ENCODE measurements around the gene ADGRA1. TPM values are rescaled to one million over a fixed set of nuclear protein-coding genes. Genes with fewer than 3 reads are reported as not detected.
A peak's percentile ranks its signal among the peaks of the same experiment; 100 is the strongest.

The ADGRA1 gene
- total RNA-seq, 2 donors from 2014 or later: 0.24 to 1.0 TPM

- 73 to 80% methylated on average over 4 to 7 of the region's 9 CpGs for WGBS, 2 experiments (ENCODE audit: insufficient coverage in 1 of 2, insufficient read length in 1 of 2)
- peaks cover 7% of the 10 kb centered on the region for H3K4me1 ChIP-seq (ENCODE audit: control insufficient read depth, insufficient read depth, low read length)
- H3K4me3 Mint-ChIP-seq: no peak overlapping the region
- H3K9ac ChIP-seq (ENCODE audit: extremely low read depth, low read length, poor library complexity, severe bottlenecking): no peak overlapping the region
- H3K36me3 ChIP-seq (ENCODE audit: control insufficient read depth, insufficient read depth, low read length): no peaks in the 10 kb centered on the region
- peaks cover 9% of the 10 kb centered on the region for H3K9me3 ChIP-seq (ENCODE audit: control insufficient read depth, low read length)
- TF ChIP-seq, protein P1, sequence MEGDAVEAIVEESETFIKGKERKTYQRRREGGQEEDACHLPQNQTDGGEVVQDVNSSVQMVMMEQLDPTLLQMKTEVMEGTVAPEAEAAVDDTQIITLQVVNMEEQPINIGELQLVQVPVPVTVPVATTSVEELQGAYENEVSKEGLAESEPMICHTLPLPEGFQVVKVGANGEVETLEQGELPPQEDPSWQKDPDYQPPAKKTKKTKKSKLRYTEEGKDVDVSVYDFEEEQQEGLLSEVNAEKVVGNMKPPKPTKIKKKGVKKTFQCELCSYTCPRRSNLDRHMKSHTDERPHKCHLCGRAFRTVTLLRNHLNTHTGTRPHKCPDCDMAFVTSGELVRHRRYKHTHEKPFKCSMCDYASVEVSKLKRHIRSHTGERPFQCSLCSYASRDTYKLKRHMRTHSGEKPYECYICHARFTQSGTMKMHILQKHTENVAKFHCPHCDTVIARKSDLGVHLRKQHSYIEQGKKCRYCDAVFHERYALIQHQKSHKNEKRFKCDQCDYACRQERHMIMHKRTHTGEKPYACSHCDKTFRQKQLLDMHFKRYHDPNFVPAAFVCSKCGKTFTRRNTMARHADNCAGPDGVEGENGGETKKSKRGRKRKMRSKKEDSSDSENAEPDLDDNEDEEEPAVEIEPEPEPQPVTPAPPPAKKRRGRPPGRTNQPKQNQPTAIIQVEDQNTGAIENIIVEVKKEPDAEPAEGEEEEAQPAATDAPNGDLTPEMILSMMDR (conservative IDR thresholded peaks at IDR 0.05): no peak
- H3K27me3 Mint-ChIP-seq (ENCODE audit: insufficient read depth): peaks cover 6% of the 10 kb centered on the region
- H3K4me1 Mint-ChIP-seq: peaks cover 24% of the 10 kb centered on the region
- no peak overlapping the region for H3K27ac ChIP-seq (ENCODE audit: low read depth, low read length)
- no peak overlapping the region for H3K4me3 ChIP-seq (ENCODE audit: low read length)
- no peaks in the 10 kb centered on the region for H3K27me3 ChIP-seq (ENCODE audit: control insufficient read depth, insufficient read depth, low read length, poor library complexity, severe bottlenecking)
- DNase-seq: peak; percentile 62
- peak overlapping the region; percentile 76 for H3K27ac Mint-ChIP-seq
- H3K36me3 Mint-ChIP-seq (ENCODE audit: low read depth): no peaks in the 10 kb centered on the region
- H3K9me3 Mint-ChIP-seq: peaks cover 15% of the 10 kb centered on the region
These were observed 55.8 kb downstream of the ADGRA1 start for GRCh38 chr10:133143546-133143945.

GRCh38 chr10:133144771-133145170 lies 57.0 kb downstream of the ADGRA1 start:
- Histone ChIP-seq H3K27ac (ENCODE audit: low read depth, low read length) (no peak overlapping the region), H3K4me1 (ENCODE audit: control insufficient read depth, insufficient read depth, low read length) (peaks cover 7% of the 10 kb centered on the region), H3K9me3 (ENCODE audit: control insufficient read depth, low read length) (peaks cover 9% of the 10 kb centered on the region), H3K27me3 (ENCODE audit: control insufficient read depth, insufficient read depth, low read length, poor library complexity, severe bottlenecking) (no peaks in the 10 kb centered on the region), H3K9ac (ENCODE audit: extremely low read depth, low read length, poor library complexity, severe bottlenecking) (no peak overlapping the region), H3K4me3 (ENCODE audit: low read length) (no peak overlapping the region), H3K36me3 (ENCODE audit: control insufficient read depth, insufficient read depth, low read length) (no peaks in the 10 kb centered on the region)
- peak overlapping the region; percentile 43 for H3K4me3 Mint-ChIP-seq
- H3K9me3 Mint-ChIP-seq: peaks cover 23% of the 10 kb centered on the region
- H3K27ac Mint-ChIP-seq: peak overlapping the region; percentile 76
- peaks cover 24% of the 10 kb centered on the region for H3K4me1 Mint-ChIP-seq
- no peaks in the 10 kb centered on the region for H3K36me3 Mint-ChIP-seq (ENCODE audit: low read depth)
- TF ChIP-seq, protein P1 (conservative IDR thresholded peaks at IDR 0.05): no peak
- peaks cover 6% of the 10 kb centered on the region for H3K27me3 Mint-ChIP-seq (ENCODE audit: insufficient read depth)
- 93 to 94% methylated on average over 5 to 7 of the region's 7 CpGs for WGBS, 2 experiments (ENCODE audit: insufficient coverage in 1 of 2, insufficient read length in 1 of 2)
- DNase-seq: peak; percentile 38

- Histone ChIP-seq H3K27me3 (ENCODE audit: control insufficient read depth, insufficient read depth, low read length, poor library complexity, severe bottlenecking) (no peaks in the 10 kb centered on the region), H3K4me1 (ENCODE audit: control insufficient read depth, insufficient read depth, low read length) (peaks cover 6% of the 10 kb centered on the region), H3K4me3 (ENCODE audit: low read length) (no peak overlapping the region), H3K9me3 (ENCODE audit: control insufficient read depth, low read length) (peaks cover 9% of the 10 kb centered on the region), H3K9ac (ENCODE audit: extremely low read depth, low read length, poor library complexity, severe bottlenecking) (no peak overlapping the region), H3K27ac (ENCODE audit: low read depth, low read length) (no peak overlapping the region), H3K36me3 (ENCODE audit: control insufficient read depth, insufficient read depth, low read length) (no peaks in the 10 kb centered on the region)
- no peak overlapping the region for H3K27ac Mint-ChIP-seq
- TF ChIP-seq, protein P1 (conservative IDR thresholded peaks at IDR 0.05): no peak
- WGBS, 2 experiments (ENCODE audit: insufficient coverage in 1 of 2, insufficient read length in 1 of 2): 89 to 93% methylated on average over 6 to 8 of the region's 8 CpGs
- H3K4me3 Mint-ChIP-seq: no peak overlapping the region
- DNase-seq: no peak
- H3K36me3 Mint-ChIP-seq (ENCODE audit: low read depth): no peaks in the 10 kb centered on the region
- H3K9me3 Mint-ChIP-seq: peaks cover 33% of the 10 kb centered on the region
- peaks cover 15% of the 10 kb centered on the region for H3K4me1 Mint-ChIP-seq
- H3K27me3 Mint-ChIP-seq (ENCODE audit: insufficient read depth): peaks cover 12% of the 10 kb centered on the region
These were observed 62.5 kb downstream of the ADGRA1 start for GRCh38 chr10:133150226-133150625.

All from endodermal cell (in vitro differentiated cells).